GM19025 (cell line): Measurements from ENCODE around the gene PLD5.
"Not testable (repeated sequence)": the region's sequence is repeated elsewhere in the genome, so short reads cannot be mapped to it uniquely, and the experiment has no call there.

Experiments used
- ATAC-seq: cut with Tn5 transposase; IDR thresholded peaks from one replicate; pipeline ENCODE4 v1.9.1; 2021; ENCODE audit warnings: mild to moderate bottlenecking, low read depth, moderate library complexity; ENCODE audit not compliant: unreplicated experiment

PLD5 gene

DNA sequence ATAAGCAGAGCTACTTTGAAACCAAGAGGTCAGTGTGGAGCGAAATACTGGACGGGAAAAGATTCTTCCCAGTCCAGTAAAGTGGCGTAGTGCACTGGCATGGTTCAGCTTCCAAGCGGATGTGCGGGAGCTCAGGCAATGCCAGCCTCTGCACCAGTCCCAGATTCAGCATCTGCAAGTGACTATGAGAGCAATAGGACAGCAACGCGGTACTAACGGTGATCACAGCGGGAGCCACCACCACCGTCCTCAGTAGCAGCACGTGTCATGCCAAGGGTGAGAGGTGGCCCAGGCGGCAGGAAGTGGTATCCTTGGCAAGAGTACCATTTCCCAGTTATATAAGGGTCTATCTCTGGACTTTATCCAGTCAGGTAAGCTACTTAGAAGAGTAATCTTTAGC is 17.8 kb downstream of the PLD5 start:
- no peak for ATAC-seq

DNA sequence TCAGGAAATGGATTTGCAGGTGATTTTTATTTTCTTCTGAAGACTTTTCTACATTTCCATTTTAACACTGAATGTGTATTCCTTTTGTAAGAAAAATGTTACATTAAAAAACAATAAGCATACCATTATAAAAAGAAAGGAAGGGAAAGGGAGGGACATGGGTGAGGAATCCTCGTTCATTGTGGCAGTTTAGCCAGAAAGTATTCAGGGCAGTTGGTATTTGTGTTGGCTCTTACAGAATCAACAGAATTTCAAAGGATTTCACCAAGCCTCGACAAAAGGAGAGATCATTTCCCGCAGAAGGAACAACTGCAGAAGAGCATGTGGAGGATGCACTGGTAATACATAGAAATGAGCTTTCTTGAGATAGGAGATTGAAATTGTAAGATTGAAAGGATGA is 35.0 kb downstream of the PLD5 start:
- no peak for ATAC-seq

DNA sequence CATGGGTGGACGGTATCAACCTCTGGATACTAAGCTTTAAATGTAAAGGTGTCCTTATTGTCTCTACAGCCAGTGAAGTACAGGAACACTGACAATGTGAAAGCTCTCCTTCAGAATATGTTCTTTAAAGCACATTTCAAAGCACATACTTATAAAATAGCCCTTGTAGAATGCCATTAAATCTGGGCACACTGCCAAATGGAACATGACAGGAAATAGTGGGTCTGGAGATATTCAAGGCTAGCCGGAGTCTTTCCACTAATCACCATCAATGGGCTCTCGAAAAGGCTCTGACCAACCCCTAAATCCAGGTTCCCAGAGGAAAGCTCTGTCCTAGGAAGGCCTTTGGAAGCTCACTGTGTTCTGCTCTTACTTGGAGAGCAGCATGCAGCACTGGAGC is 46.6 kb downstream of the PLD5 start:
- no peak for ATAC-seq

DNA sequence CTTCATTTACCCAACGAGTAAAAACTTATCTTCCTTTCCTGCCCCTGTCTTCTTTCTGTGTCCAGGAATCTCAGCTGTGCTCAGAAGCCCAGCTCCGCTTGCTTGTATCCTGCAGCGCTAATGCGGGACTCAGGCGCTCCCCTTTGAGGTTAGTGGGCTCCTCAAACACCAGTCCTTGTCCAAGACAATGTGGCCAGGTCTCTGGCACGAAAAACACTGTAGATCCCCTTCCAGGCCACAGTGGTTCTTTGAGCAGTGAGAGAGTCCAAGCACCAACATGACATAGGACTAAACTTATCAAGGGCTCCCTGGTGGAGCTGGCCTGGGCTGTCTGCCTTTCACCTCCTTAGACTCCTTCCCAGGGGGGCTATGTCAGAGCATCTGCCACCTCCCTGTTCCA is 53.7 kb downstream of the PLD5 start:
- no peak for ATAC-seq

DNA sequence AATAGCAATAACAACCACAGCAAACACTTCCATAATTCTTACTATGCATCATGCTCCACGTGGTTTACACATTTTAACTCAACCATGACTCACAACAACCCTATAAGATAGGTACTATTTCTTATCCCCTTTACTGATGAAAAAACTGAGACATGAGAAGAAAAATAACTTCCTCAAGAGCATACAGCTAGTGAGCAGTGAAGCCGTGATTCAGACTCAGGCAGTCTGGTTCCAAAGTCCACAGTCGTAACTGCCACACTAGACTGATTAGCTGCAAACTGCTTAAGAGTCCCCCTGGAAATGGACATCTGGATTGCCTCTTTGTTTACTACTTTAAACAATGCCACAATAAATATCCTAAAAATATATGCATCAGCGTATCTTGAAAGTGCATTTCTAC is 55.7 kb downstream of the PLD5 start:
- ATAC-seq = no peak

DNA sequence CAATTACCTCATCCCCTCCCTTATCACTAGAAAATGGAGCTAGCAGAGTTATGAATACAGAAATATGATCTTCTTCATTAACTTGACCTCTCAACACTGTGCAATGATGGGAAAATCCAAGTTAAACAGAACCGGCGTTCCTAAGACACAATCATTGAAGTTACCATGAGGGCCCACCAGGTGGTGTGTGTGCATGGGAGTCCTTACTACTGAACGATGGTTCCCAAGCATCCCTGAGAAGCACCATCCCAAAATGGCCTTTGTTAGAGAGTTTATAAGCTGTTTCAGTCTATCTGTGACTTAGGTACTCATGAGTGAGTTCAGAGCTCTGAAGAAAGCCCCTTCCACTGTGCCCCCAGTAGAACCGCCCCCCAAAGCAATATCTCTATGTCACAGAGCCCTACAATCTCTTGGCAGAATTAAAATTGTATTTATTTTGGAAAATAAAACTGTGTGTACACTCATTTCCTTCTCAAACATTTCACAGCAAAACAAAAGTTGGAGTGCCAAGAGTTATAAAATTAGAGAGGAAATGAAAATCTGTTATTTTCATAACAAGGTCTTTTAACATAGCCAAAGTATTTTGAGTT is 56.8 kb downstream of the PLD5 start:
- no peak for ATAC-seq

DNA sequence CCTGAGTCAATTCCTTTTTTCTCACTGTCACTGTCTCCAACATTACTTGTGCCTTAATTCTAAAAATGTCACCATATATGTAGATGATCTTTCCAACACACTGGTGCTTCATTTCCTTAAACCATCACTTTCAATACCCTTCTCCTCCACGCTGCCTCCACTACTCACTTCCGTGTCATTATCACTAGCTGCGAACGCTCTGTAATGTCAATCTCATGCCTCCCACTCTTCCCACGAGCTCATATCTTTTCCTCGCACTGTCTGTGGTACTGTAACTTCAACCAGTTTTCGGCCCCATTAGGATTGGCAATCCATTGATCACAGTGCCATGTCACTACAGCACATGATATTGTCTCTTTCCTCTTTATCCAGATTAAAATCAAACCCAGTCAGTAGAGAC is 61.6 kb downstream of the PLD5 start:
- ATAC-seq = no peak

DNA sequence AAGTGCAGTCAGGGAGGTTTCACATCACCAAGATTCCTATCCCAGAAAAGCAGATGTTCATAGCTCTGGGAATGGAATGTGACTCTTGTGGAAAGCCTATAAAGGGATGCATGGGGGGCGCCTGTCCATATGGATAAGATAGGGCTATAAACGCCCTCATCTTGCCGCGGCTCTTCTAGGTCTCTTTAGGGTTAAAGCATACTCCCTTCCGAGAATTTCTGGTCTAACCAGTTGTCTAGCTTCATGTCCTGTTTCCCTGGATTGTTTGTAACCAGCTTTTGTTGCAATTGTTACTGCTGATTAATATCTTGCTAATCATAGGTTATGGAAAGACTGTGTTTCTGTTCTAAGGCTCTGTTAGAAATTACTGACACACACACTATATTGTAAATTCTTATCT is 64.8 kb downstream of the PLD5 start:
- ATAC-seq = not testable (repeated sequence)

DNA sequence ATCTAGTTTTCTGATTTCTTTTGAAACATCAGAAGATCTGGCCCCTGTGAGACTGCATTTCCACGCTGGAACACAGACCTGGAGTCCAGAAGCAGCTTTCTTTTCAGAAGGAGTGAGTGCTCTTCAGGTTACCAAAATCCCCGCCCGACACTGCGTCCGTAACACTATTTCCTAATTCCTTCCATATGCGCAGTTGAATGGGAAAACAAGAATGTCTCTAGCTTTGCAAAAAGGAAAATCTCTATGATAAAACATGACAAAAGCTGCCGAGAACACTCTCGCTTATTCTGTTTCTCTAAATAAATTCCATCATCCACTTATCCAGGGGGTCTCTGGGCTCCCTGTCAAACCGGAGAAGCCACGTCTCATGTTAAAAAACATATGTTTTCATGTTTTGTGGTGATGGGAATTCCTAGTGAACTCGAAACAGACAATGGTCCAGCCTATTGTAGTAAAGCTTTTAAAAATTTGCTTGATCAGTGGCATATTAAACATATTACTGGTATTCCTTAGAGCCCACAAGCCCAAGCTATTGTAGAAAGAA is 67.7 kb downstream of the PLD5 start:
- ATAC-seq = no peak

DNA sequence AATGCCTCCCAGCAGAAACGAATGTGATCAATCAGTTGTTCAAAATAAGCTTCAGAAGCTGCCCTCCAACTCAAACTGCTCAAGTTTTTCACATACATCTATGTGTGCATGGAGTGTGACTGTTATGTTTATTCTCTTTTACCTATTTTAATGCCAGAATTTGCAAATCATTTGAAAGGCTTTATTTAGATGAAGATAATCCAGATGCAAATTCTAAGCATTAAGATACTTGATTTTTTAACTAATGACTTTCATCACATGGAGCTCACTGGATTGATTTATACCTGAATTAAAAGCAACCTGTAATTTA is 69.5 kb downstream of the PLD5 start:
- ATAC-seq = no peak

DNA sequence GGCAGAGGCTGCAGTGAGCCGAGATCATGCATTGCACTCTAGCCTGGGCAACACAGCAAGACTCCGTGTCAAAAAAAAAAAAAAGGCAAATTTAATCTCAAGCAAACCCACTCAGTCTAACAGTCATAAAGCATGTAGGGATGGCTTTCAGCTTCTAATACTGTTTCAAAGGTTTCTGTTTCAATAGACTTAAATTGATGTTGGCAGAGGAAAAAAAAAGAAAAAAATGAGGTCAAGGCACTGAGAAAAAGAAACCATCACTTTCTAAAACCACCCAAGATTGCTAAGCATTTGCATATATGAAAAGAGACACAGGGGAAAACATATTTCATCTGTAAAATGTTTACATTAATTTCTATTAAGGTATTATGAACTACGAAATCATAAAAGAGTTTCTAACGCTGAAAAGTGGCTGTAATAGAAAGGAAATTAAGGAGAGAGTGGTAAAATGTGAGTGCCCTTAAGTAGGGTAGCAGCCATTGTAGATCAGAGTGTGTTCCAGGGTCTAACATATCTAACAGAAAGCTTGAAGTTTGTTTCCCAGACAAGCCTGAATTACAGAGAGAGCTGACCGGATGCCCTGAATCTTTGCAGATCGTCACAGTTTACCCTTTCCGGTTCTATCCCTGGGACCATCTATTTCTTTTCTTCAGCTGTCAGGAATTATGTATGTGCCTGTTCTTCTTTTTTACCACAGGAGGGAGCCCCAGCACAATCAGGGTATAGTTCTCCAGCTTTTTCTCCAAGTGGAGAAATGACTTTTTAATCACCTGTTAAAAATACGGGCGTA is 70.0 kb downstream of the PLD5 start:
- peak; percentile 58 for ATAC-seq

DNA sequence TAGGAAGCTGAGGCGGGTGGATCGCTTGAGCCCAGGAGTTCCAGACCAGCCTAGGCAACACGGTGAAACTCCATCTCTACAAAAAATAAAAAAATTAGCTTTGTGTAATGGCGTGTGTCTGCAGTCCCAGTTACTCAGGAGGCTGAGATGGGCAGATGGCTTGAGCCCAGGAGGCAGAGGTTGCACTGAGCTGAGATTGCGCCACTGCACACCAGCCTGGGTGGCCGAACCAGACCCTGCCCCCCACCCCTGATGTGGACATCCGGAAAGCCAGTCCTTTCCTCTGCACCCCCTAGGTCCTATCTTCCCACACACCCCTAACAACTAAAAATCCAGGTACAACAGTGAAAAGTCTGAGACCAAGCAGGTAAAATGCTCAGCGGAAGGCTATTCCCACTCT is 71.9 kb downstream of the PLD5 start:
- no peak for ATAC-seq

DNA sequence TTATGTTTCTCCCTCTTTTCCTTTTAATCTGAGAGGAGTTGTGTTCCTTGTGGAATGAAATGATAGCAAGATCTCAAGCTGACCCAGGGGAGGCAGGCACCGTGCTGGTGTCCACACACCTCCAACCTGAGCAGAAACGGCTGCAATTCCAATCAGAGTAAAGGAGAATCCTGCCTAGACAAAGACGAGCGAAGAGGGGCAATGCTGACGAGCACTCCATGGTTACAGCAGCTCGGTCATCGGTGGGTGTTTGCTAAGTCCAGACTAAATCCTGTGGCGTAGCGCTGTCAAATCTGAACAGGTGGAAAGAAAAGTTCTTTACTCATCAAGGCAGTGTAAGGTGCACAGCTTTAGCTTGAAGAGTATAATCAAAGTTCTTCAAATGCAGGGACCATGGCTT is 74.8 kb downstream of the PLD5 start:
- no peak for ATAC-seq

DNA sequence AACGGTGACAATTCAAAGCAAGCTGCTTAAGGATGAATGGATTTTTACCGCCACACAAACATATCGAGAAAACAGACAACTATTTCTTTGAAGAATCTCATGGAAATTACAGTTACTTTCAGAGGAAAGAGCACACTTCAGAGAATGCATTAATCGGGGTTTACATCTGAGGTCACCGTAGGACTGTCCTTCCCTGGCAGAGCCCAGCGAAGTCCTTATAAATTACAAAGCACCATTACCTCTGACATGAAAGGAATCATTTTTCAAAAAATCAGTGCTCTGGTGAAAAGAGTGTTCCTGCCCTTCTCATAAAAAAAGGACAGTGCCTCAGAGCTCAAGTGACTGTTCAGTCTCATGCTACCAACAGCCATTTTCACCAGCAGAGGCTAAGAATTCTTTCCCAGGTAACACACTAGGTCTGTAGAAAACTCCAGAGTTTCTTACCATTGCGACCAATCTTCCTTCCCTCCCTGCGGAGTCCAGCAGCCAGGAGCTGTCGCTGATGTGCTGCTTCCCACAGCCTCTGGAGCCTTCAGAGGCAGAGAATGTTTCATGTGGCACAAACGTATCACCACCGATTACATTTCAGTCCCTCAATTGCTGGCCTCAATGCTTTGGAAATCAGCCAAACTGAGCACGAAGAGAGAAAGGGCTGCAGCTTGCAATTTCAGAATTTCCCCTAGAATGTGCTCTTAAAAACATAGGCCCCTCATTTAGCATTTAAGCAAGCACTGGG is 75.4 kb downstream of the PLD5 start:
- ATAC-seq = no peak

DNA sequence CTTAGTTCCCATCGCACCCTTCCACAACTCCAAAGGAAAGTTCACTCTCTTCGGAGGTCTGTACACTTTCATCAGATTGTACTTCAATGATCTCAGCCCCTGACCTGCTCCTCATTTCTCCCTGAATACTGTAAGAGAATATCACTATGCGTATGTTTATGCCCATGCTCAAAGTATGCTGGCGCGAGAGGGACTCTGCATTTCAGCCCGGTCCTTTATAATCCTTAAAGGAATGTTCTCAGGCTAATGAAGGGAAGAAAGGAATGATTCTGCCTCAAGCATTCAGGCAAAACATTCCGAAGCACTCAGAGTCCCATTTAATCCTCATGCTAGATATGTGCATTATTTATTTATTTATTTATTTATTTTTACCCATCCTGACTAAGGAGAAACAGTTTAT is 76.8 kb downstream of the PLD5 start:
- ATAC-seq = no peak

DNA sequence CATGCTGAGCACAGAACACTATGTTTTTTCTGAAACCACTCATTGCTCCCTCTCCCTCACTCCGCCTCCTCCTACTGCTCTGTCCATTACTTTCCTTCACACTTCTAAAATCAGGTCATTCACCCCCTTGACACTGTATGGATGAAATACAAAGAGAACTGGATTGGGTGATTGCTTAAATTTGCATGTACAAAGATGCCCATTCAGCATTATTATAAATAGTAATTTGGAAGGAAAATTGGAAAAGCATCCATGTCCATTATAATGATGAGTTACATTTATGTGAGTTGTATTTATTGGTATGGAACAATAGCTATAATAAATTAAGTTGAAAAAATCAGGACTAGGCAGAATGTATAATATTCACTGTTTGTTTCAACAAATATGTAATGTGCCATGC is 83.7 kb downstream of the PLD5 start:
- no peak for ATAC-seq

DNA sequence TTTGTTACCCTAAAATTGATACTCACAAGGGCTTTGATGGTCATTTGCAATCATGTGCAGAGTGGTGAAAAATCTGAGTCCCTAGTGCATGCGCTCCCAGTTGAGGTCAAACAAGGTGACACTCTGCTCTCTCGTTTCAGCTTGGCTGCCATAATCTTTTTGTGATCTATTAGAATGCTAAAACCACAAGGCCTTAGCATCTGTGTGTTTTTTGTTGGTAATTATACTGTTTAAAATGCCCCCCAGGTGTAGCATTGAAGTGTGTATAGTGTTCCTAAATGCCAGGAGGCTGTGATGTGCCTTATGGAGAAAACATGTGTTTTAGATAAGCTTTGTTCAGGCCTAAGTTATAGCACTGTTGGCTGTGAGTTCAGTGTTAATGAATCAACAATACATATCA is 89.3 kb downstream of the PLD5 start:
- no peak for ATAC-seq

DNA sequence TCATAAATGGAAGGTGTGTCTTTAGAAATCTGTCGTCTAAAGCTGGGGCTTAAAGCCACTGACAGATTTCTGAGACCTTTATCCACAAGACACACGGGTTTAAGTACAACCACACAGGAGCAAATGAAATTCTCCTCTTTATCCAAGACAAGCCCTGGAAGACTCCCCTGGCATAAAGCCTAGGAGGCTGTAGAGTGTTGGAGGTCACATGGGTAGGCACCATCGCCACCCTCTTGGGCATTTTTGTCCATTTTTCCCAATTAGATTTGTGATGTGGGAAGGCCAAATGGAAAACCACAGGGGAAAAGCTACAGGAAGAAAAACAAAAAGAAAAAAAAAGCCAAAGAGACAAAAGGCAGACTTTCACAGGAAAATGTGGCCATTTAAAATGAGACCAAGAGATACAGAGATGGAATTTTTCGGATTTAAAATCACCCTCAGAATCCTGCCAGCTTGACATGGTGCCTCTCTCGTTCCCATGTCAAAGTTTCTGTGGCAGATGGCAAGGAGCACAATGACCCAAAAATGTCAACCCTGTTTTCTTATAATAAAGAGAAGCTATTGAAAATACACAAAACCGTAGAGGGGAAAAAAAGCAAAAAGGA is 91.9 kb downstream of the PLD5 start:
- no peak for ATAC-seq

DNA sequence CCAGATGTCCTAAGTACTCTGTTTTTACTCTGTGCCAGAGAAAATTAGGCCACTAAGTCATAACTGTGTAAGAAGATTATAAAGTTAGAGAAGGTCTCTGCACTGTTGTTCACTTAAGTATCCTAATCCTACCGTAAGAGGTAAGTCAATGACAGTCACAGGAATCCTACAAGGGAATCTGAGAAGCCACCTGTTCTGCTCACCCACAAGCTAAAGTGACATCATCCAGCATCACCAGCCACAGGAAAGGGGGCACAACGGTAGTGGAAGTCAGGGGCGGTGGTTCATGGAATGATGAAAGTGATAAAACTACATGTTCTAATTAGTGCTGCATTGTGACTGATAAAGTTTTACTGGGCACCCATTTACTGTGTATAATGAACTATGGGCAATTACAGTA is 92.7 kb downstream of the PLD5 start:
- ATAC-seq = no peak

DNA sequence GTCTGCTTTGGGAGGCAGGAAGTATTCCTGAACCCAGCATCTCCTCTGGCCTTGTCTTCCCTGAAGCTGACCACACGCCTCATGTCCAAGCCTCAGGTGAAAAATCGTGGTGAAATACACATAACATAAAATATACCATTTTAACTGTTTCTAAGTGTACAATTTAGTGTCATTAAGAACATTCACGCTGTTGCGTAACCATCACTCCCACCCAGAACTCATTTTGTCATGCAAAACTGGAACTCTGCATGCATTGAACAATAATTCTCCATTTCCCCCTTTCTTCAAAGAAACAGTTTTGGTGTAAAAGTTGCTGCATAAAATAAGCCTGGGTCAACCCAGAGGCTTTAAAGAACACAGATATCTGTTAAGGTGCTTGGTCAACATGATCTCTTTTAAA is 93.5 kb downstream of the PLD5 start:
- no peak for ATAC-seq

DNA sequence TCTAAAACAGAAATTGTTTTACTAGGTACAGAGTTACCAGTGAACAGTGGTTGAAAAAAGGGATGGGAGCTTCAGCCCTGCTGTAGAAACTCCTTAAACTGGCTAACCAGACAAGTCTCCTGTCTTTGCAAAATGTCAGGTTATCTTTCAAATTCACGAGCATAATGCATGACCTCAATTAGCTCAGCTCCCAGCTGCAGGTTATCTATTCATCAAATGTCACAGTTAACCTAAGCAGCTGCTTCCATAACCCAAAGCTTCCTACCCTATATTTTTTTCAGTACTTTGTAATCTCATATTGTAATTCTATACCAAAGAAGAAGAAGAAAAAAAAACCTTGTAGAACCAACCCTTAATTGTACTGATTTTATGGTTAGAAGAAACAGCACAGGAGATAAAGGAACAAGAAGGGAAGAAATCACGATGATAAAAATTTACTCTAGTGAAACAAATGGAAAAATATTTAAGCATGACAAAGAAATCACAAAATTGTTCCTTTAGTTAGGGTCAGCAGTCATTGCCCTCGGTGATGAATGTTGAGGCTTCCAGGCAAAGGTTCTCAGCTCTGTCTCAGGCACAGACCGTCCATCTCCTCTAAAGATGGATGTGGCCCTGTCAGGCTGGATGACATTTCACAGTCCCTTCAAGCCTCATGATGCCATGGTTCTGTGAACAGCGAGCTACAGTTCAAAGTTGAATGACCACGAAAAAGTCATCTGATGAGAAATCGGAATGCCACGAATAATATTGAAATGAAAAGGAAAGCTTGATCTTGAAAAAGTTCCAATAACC is 95.9 kb downstream of the PLD5 start:
- ATAC-seq = no peak
